Fibroblast of lung (primary cell): ENCODE measurements around the gene PAPLN. TPM values are rescaled to one million over a fixed set of nuclear protein-coding genes. Genes with fewer than 3 reads are reported as not detected.

Experiments used
- DNase-seq, 2 donors: peaks; one replicate each; pipeline versions ENCODE4 v3.0.0 to v3.0.0-alpha.2; 2010; ENCODE audit warnings: low read depth in 2 of 2
- H2AFZ ChIP-seq: 2 replicates; pipeline ENCODE4 v1.5.1; 2012; ENCODE audit warnings: low read length, control low read depth, inconsistent platforms
- H3K27ac ChIP-seq: 2 replicates; pipeline ENCODE4 v1.5.1; 2011; ENCODE audit warnings: low read length, control low read depth; ENCODE audit not compliant: insufficient read depth
- H3K27me3 ChIP-seq: 2 replicates; pipeline ENCODE4 v1.5.1; 2011; ENCODE audit warnings: mild to moderate bottlenecking, low read length; ENCODE audit not compliant: control insufficient read depth, insufficient read depth
- H3K36me3 ChIP-seq: 2 replicates; pipeline ENCODE4 v1.5.1; 2011; ENCODE audit warnings: low read length; ENCODE audit not compliant: control insufficient read depth, insufficient read depth
- H3K4me1 ChIP-seq: 2 replicates; pipeline ENCODE4 v1.5.1; 2011; ENCODE audit warnings: low read length; ENCODE audit not compliant: control insufficient read depth, insufficient read depth; ENCODE audit errors: extremely low read depth
- H3K4me2 ChIP-seq: 2 replicates; pipeline ENCODE4 v1.5.1; 2011; ENCODE audit warnings: low read length, control low read depth; ENCODE audit not compliant: insufficient read depth; ENCODE audit errors: extremely low read depth
- H3K4me3 ChIP-seq, 4 experiments: fragments of 200-600 bp in 1 of 4; sonication (generic) in 1 of 4; replicated peaks in 1 of 4; 2 replicates each; pipeline ENCODE4 v1.5.1; 2011 to 2016; ENCODE audit warnings: low read length in 4 of 4, low read depth in 3 of 4, mild to moderate bottlenecking in 3 of 4, control low read depth in 2 of 4, inconsistent platforms in 1 of 4, mixed read lengths in 1 of 4; ENCODE audit not compliant: insufficient read depth in 1 of 4; ENCODE audit errors: control extremely low read depth in 1 of 4
- H3K79me2 ChIP-seq: 2 replicates; pipeline ENCODE4 v1.5.1; 2012; ENCODE audit warnings: mild to moderate bottlenecking, low read length, inconsistent platforms; ENCODE audit not compliant: control insufficient read depth, insufficient read depth
- H3K9ac ChIP-seq: 2 replicates; pipeline ENCODE4 v1.5.1; 2011; ENCODE audit warnings: mild to moderate bottlenecking, low read length, control low read depth; ENCODE audit not compliant: insufficient read depth
- H3K9me3 ChIP-seq: 2 replicates; pipeline ENCODE4 v1.5.1; 2012; ENCODE audit warnings: low read depth, low read length; ENCODE audit not compliant: control insufficient read depth, insufficient read depth
- H4K20me1 ChIP-seq: 2 replicates; pipeline ENCODE4 v1.5.1; 2011; ENCODE audit warnings: low read length; ENCODE audit not compliant: control insufficient read depth, insufficient read depth; ENCODE audit errors: extremely low read depth
- EZH2 ChIP-seq: IDR thresholded peaks from 2 replicates; pipeline ENCODE4 v1.5.1; 2012; ENCODE audit warnings: low read length, control low read depth, mild to moderate bottlenecking; ENCODE audit errors: missing control alignments
- polyA plus RNA-seq, 2 donors: library from polyadenylated mRNA; depleted of rRNA in 1 of 2; stranded (reverse) in 1 of 2; unstranded in 1 of 2; fragments of >200 nt; gene quantifications; 2 replicates each; pipeline ENCODE4 v1.2.1, GENCODE V29; 2011 to 2012; ENCODE audit warnings: missing spikeins in 1 of 2
- total RNA-seq: library from RNA; depleted of rRNA; stranded (reverse); fragments of >200 nt; gene quantifications from 2 replicates; pipeline ENCODE4 v1.2.1, GENCODE V29; 2014
- TF ChIP-seq, protein P1 (sequence below), 2 donors: IDR thresholded peaks in 1 of 2; conservative IDR thresholded peaks in 1 of 2; 1 replicate in 1 of 2; 2 replicates in 1 of 2; pipeline ENCODE4 v1.5.1; 2011 to 2012; ENCODE audit warnings: low read length in 2 of 2, control low read depth in 1 of 2, inconsistent platforms in 1 of 2, low read depth in 1 of 2, mild to moderate bottlenecking in 1 of 2

Gene PAPLN
- total and polyA plus RNA-seq, 2 donors (not counting 1 experiment from before 2014, with no cell fraction given), result 1.3 to 6.9 TPM

DNA sequence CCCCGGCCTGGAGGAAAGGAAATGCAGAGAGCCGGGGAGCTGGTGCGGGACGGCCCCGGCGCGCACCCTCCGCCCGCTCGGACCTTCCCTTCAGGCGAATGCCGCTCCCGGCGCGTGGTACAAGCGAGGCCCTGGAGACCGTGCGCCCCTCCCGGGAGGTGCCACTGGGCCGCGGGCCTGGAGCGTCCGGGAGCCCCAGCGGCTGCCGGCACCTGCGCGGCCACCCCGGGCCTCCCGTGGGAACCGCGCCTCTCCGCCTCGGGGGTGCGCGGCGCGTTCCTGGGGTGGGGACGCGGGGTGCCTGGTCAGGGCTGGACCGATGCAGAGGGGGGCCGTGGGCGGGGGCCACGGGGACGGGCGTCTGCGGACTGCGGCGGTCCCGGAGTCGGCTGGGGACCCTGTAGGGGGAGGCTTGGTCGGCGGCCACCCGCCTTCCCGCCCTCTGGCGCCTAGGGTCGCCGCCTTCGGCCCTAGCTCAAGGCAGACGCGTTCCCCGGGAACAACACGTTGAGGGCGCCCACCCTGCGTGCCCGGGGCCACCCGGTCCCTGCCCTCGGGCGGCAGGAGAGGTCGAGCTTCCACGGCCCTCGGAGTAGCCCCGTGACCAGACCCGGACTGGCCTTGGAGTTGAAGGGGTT is 599 bp downstream of the PAPLN start:
- no peak overlapping the region for H2AFZ ChIP-seq
- peaks cover 15% of the 10 kb centered on the region for H3K4me1 ChIP-seq
- H3K36me3 ChIP-seq, result no peaks in the 10 kb centered on the region
- peak; percentile 37 for TF ChIP-seq EZH2
- TF ChIP-seq, protein P1, sequence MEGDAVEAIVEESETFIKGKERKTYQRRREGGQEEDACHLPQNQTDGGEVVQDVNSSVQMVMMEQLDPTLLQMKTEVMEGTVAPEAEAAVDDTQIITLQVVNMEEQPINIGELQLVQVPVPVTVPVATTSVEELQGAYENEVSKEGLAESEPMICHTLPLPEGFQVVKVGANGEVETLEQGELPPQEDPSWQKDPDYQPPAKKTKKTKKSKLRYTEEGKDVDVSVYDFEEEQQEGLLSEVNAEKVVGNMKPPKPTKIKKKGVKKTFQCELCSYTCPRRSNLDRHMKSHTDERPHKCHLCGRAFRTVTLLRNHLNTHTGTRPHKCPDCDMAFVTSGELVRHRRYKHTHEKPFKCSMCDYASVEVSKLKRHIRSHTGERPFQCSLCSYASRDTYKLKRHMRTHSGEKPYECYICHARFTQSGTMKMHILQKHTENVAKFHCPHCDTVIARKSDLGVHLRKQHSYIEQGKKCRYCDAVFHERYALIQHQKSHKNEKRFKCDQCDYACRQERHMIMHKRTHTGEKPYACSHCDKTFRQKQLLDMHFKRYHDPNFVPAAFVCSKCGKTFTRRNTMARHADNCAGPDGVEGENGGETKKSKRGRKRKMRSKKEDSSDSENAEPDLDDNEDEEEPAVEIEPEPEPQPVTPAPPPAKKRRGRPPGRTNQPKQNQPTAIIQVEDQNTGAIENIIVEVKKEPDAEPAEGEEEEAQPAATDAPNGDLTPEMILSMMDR (conservative IDR thresholded peaks at IDR 0.05 in 1 of 2, IDR thresholded peaks at IDR 0.05 in 1 of 2; ENCODE audit: low read depth in 1 of 2, low read length in 2 of 2), result no peak
- peaks cover 35% of the 10 kb centered on the region for H3K27me3 ChIP-seq
- H3K4me2 ChIP-seq, result peak overlapping the region; percentile 73
- no peak overlapping the region for H3K9ac ChIP-seq
- peak in 1 of 2 donors; percentile 14 for DNase-seq
- no peaks in the 10 kb centered on the region for H3K9me3 ChIP-seq
- H3K27ac ChIP-seq, result no peak overlapping the region
- H3K4me3 ChIP-seq, result peak overlapping the region; percentile 13 to 65 (median 32)
- H3K79me2 ChIP-seq, result no peaks in the 10 kb centered on the region
- no peaks in the 10 kb centered on the region for H4K20me1 ChIP-seq

GRCh38 chr14:73238424-73238852 is 1.1 kb downstream of the PAPLN start:
- Histone ChIP-seq H3K4me2 (peak overlapping the region; percentile 73), H3K27me3 (peaks cover 30% of the 10 kb centered on the region), H4K20me1 (no peaks in the 10 kb centered on the region), H2AFZ (no peak overlapping the region), H3K4me3 (peak overlapping the region; percentile 13 to 65 (median 32)), H3K9me3 (no peaks in the 10 kb centered on the region), H3K27ac (no peak overlapping the region), H3K9ac (no peak overlapping the region), H3K79me2 (no peaks in the 10 kb centered on the region), H3K36me3 (no peaks in the 10 kb centered on the region), H3K4me1 (peaks cover 15% of the 10 kb centered on the region)
- TF ChIP-seq EZH2, result peak; percentile 28
- TF ChIP-seq, protein P1 (conservative IDR thresholded peaks at IDR 0.05 in 1 of 2, IDR thresholded peaks at IDR 0.05 in 1 of 2; ENCODE audit: low read depth in 1 of 2, low read length in 2 of 2), result no peak
- DNase-seq, result peak; percentile 81 to 88

GRCh38 chr14:73238941-73239340 is 1.6 kb downstream of the PAPLN start:
- no peaks in the 10 kb centered on the region for H3K36me3 ChIP-seq
- no peak overlapping the region for H2AFZ ChIP-seq
- no peaks in the 10 kb centered on the region for H3K79me2 ChIP-seq
- peak overlapping the region; percentile 51 for H3K4me2 ChIP-seq
- peak overlapping the region in 1 of 4 experiments; percentile 65 for H3K4me3 ChIP-seq
- H4K20me1 ChIP-seq, result no peaks in the 10 kb centered on the region
- H3K9ac ChIP-seq, result no peak overlapping the region
- H3K4me1 ChIP-seq, result peaks cover 15% of the 10 kb centered on the region
- H3K27me3 ChIP-seq, result peaks cover 25% of the 10 kb centered on the region
- H3K27ac ChIP-seq, result no peak overlapping the region
- H3K9me3 ChIP-seq, result no peaks in the 10 kb centered on the region
- no peak for TF ChIP-seq EZH2
- TF ChIP-seq, protein P1 (conservative IDR thresholded peaks at IDR 0.05 in 1 of 2, IDR thresholded peaks at IDR 0.05 in 1 of 2; ENCODE audit: low read depth in 1 of 2, low read length in 2 of 2), result no peak
- peak in 1 of 2 donors; percentile 17 for DNase-seq
